ENCODE data around the gene RASSF6. TPM values are rescaled to one million over a fixed set of nuclear protein-coding genes. Genes with fewer than 3 reads are reported as not detected.
"Not testable (repeated sequence)": the region's sequence is repeated elsewhere in the genome, so short reads cannot be mapped to it uniquely, and the experiment has no call there.

The RASSF6 gene
- total RNA-seq, 2 experiments from 2014 or later, result not detected

DNA sequence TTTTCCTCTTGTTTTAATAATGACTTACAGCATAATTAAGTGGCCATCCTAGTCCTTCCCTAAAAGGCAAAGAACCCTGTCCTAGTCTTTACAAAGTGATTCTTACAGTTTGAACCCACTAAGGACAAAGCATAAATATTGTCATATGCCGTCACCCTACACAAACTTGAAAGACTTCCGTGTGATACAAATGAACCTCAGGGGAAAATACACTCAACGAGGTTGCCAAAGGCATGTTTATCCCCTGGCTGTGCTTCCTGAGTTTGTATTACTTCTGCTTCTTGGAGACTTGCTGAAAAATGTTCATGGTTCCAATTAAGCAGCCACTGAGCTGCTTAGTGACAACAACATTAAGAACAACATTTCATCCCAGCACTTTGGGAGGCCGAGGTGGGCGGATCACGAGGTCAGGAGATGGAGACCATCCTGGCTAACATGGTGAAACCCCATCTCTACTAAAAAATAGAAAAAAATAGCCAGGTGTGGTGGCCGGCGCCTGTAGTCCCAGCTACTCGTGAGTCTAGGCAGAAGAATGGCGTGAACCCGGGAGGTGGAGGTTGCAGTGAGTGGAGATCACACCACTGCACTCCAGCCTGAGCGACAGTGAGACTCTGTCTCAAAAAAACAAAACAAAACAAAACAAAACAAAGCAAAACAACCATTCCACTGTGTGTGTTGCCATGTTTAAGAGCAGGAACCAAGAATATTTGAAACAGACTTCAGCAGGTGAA is 16.2 kb downstream of the RASSF6 start:
- peaks cover 3% of the 10 kb centered on the region for H3K27me3 Mint-ChIP-seq
- peaks cover 3% of the 10 kb centered on the region for H3K4me1 Mint-ChIP-seq
- no peaks in the 10 kb centered on the region for H3K9me3 Mint-ChIP-seq (ENCODE audit: low read depth)
- ATAC-seq (no peak), DNase-seq (no peak)
- no peak overlapping the region for H3K4me3 Mint-ChIP-seq
- CTCF ChIA-PET, result no interaction called here
- no peak overlapping the region for H3K27ac Mint-ChIP-seq
- no peaks in the 10 kb centered on the region for H3K36me3 Mint-ChIP-seq

DNA sequence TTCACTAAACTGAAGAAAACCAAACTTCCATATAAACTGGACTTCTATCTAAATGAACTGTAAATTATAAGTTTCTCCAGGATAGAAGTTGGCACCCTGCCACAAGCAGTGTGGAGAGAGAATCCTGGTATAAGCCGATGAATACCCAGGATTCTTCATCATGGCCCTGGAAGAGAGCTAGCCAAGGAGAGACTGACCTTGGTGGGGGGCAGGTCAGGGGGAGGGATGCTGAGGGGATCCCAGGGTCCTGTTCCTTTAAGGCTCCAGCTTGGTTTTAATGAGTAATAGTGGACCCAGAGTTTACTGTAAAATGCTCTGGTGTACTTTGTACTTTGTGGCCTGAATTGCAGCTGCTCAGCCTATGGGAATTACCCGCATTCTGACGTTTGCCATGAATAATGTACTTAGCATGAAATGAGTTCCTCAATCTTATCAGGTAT is 16.9 kb downstream of the RASSF6 start:
- ATAC-seq (no peak), DNase-seq (no peak)
- CTCF ChIA-PET, result no interaction called here
- Mint-ChIP-seq H3K27me3 (peaks cover 3% of the 10 kb centered on the region), H3K27ac (no peak overlapping the region), H3K4me1 (peaks cover 3% of the 10 kb centered on the region), H3K4me3 (no peak overlapping the region), H3K36me3 (no peaks in the 10 kb centered on the region), H3K9me3 (ENCODE audit: low read depth) (no peaks in the 10 kb centered on the region)

DNA sequence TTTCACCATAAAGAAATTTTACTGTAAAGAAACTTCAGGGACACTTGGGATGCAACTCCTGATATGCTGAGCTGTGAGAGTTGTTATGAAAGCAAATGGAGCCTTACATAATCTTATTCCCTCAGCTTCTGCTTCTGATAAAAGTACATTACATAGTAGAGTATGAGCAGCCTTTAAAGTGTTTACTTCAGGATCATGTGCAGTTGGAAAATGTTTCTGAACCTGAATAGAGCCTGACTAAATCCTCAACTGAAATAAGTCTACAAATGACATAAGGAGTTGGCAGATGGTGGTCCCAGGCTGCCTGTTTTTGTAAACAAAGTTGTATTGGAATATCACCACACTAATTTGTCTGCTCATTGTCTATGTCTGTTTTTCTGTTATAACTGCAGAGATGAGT is 19.3 kb downstream of the RASSF6 start:
- DNase-seq, result no peak
- Mint-ChIP-seq H3K36me3 (no peaks in the 10 kb centered on the region), H3K27ac (no peak overlapping the region), H3K4me1 (no peaks in the 10 kb centered on the region), H3K4me3 (no peak overlapping the region), H3K9me3 (ENCODE audit: low read depth) (no peaks in the 10 kb centered on the region), H3K27me3 (peaks cover 3% of the 10 kb centered on the region)
- CTCF ChIA-PET, result no interaction called here
- no peak for ATAC-seq

DNA sequence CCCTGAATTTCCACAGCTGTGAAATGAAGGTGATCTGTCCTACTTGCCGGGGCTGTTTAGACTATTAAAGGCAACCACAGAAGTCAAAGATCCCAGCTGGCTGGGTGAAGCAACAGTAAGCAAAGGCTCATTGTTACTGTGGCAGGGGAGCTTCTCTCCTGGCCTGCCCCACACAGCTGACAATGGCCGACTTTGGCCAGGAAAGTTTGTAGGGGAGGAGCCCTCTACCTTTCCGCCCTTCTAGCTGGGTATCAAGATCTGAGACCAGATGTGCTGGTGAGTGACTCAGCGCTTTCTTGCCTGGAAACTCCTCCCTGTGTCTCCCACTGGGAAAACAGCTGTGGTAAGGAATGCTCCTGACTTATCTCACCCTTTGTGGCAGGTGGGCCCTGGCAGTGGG is 21.1 kb downstream of the RASSF6 start:
- Mint-ChIP-seq H3K9me3 (ENCODE audit: low read depth) (no peaks in the 10 kb centered on the region), H3K27ac (no peak overlapping the region), H3K4me1 (no peaks in the 10 kb centered on the region), H3K27me3 (peaks cover 3% of the 10 kb centered on the region), H3K4me3 (no peak overlapping the region), H3K36me3 (no peaks in the 10 kb centered on the region)
- ATAC-seq (no peak), DNase-seq (no peak)
- CTCF ChIA-PET, result interaction anchor here (1.3 kb wide), 1 partner anchor 15 kb away, joined by 3 read pairs; no protein-coding TSS in a partner anchor

DNA sequence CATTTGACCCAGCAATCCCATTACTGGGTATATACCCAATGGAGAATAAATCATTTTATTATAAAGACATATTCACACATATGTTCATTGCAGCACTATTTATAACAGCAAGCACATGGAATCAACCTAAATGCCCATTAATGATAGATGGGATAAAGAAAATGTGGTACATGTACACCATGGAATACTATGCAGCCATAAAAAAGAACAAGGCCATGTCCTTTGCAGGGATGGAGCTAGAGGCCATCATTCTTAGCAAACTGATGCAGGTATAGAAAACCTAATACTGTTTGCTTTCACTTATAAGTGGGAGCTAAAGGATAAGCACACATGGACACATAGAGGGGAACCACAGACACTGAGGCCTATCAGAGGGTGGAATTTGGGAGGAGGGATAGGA is 22.6 kb downstream of the RASSF6 start:
- CTCF ChIA-PET, result no interaction called here
- H3K27ac Mint-ChIP-seq, result no peak overlapping the region
- no peaks in the 10 kb centered on the region for H3K4me1 Mint-ChIP-seq
- no peaks in the 10 kb centered on the region for H3K36me3 Mint-ChIP-seq
- peaks cover 3% of the 10 kb centered on the region for H3K27me3 Mint-ChIP-seq
- ATAC-seq (no peak), DNase-seq (no peak)
- H3K9me3 Mint-ChIP-seq (ENCODE audit: low read depth), result no peaks in the 10 kb centered on the region
- H3K4me3 Mint-ChIP-seq, result no peak overlapping the region

DNA sequence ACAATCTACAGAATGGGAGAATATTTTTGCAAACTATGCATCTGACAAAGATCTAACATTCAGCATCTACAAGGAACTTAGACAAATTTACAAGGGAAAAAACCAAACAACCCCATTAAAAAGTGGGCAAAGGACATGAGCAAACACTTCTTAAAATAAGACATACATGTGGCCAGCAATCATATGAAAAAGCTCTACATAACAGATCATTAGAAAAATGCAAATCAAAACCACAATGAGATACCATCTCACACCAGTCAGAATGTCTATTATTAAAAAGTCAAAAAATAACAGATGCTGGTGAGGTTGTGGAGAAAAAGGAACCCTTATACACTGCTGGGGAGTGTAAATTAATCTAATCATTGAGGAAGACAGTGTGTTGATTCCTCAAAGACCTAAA is 23.1 kb downstream of the RASSF6 start:
- H3K9me3 Mint-ChIP-seq (ENCODE audit: low read depth); H3K36me3 Mint-ChIP-seq; DNase-seq; ATAC-seq; H3K4me1 Mint-ChIP-seq; CTCF ChIA-PET; H3K4me3 Mint-ChIP-seq; H3K27ac Mint-ChIP-seq; H3K27me3 Mint-ChIP-seq: not testable (repeated sequence)

DNA sequence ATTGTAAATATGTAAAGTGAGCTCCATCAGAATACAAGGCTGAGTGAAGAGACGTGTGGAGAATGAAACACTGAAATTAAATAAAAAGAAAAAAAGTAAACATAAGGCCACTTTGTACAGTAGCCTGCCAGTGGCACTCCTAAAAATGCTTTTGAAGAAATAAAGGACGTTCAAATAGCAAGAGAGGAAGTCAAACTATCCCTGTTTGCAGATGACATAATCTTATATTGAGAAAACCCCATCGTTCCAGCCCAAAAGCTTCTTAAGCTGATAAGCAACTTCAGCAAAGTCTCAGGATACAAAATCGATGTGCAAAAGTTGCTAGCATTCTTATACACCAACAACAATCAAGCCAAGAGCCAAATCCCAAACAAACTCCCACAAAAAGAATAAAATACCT is 24.2 kb downstream of the RASSF6 start:
- Mint-ChIP-seq H3K36me3 (no peaks in the 10 kb centered on the region), H3K9me3 (ENCODE audit: low read depth) (no peaks in the 10 kb centered on the region), H3K27ac (no peak overlapping the region), H3K27me3 (peaks cover 3% of the 10 kb centered on the region), H3K4me3 (no peak overlapping the region), H3K4me1 (no peaks in the 10 kb centered on the region)
- DNase-seq, result no peak
- CTCF ChIA-PET, result no interaction called here
- ATAC-seq, result no peak

DNA sequence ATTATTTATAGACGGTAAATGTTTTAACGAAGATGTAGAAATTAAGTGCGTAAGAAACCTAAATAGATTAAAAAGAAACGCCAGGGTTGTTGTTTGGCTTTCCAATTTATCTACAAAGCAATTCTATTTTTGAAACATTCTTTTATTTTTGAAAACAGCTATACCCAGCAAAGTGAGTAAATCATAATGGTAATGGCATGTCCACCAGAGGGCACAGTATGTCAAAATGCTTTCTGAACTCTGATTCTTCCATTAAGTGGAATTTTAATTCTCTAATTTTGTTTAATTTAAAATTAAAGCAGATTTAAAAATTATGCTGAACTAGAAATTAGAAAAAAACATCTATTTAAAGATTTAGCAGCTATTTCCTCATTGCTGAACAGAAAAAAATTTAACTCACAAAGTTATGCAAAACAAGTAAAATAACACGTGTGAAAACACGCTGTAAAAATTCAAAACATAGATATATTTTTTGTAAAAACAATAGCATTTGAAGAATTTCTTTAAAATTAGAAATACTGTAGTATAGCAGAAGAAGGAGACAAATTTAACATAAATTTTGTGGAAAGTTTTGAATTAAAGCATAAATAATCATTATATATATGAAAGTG is 26.5 kb downstream of the RASSF6 start:
- DNase-seq (no peak), ATAC-seq (no peak)
- no peaks in the 10 kb centered on the region for H3K36me3 Mint-ChIP-seq
- no peaks in the 10 kb centered on the region for H3K27me3 Mint-ChIP-seq
- H3K4me3 Mint-ChIP-seq, result no peak overlapping the region
- H3K9me3 Mint-ChIP-seq (ENCODE audit: low read depth), result no peaks in the 10 kb centered on the region
- H3K4me1 Mint-ChIP-seq, result no peaks in the 10 kb centered on the region
- H3K27ac Mint-ChIP-seq, result no peak overlapping the region
- CTCF ChIA-PET, result interaction anchor here (1.2 kb wide), 2 partner anchors 58 to 61 kb away, joined by 3 to 5 read pairs; no protein-coding TSS in a partner anchor

DNA sequence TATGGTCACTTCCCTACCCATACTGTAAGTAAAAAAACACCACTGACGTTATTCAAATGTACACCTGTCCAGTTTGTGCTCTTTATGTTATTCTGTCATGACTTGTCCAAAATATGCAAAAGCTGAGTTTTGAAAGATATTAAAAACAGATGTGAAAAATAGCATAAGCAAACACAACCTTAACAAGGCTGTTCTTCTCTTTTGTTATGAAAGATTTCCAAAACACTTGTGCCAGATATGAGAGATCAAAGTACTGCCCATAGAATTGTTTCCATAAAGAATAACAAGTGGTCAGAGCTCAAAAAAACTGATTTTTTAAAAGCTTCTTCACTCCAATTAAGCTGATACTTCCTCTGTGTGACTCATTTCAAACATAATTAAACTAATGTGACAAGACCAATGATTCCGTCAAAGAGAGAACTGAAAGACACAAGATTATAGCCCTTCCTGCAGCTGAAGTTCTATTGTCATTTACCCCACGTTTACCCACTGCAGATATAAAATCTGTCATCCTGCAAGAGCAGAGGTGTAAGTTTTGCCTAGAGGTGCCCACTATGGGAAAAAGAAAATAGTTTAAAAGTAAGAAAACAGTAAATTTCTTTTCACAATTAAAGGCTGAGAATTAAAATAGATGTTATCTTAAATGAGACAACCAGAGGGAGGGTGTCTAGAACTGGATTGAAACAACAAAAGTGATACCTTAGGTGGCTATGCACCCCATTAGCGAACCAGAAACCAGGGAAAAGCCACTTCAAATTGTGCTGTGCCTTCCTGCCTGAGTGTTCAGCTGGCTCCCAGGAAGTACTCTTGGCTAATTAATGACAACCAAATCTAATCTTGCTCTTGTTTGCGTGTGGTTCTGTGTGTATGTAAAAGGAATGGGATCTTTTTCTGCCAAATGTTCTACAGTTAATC is 30.1 kb downstream of the RASSF6 start:
- Mint-ChIP-seq H3K27ac (no peak overlapping the region), H3K9me3 (ENCODE audit: low read depth) (no peaks in the 10 kb centered on the region), H3K4me1 (no peaks in the 10 kb centered on the region), H3K36me3 (no peaks in the 10 kb centered on the region), H3K27me3 (no peaks in the 10 kb centered on the region), H3K4me3 (no peak overlapping the region)
- CTCF ChIA-PET, result no interaction called here
- DNase-seq (no peak), ATAC-seq (no peak)

DNA sequence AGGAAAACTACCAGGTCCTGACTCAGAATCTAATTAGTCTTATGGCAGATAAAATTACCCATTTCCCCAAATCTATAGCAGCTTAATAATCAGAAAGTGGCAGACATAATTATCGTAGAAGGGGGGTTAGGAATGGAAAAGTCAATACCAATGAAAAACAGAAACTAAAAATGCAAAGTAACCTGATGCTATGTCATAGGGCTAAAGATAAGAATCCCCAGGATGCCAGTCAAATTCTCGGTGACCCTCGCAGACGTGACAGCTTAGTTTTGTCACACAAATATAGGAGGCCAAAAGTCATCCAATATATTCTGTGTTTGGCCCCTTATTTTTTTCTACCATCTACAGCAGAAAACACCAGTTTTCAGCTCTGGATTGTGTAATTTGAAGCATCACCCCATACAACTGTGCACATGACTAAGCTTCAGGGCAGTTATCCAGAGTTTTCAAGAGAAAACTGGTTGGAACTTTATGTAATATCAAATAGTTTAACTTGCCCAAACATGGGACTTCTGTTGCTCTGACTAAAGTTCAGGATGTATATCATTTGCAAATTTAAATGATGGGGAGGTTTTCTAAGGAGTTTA is 30.9 kb downstream of the RASSF6 start:
- H3K4me3 Mint-ChIP-seq, result no peak overlapping the region
- CTCF ChIA-PET, result no interaction called here
- DNase-seq, result no peak
- H3K36me3 Mint-ChIP-seq, result no peaks in the 10 kb centered on the region
- no peaks in the 10 kb centered on the region for H3K4me1 Mint-ChIP-seq
- H3K9me3 Mint-ChIP-seq (ENCODE audit: low read depth), result no peaks in the 10 kb centered on the region
- no peak for ATAC-seq
- no peak overlapping the region for H3K27ac Mint-ChIP-seq
- no peaks in the 10 kb centered on the region for H3K27me3 Mint-ChIP-seq

DNA sequence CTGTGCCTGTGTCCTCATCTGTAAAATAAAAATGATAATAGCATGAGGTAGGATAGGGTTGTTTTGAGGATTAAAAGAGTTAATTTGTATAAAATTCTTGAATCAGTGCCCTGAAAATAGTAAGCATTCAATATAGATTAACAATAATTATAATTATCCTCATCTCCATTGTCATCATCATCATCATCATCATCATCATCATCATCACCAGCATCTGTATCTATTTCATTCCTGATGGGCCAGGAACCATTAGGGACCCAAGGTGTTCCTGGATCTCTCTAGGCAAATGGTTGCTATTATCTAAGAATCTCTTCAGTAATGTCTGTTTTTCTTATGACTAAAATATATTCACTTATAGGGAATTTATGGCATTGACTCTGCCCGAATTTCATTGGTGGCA is 31.6 kb downstream of the RASSF6 start:
- Mint-ChIP-seq H3K27ac (no peak overlapping the region), H3K4me1 (no peaks in the 10 kb centered on the region), H3K9me3 (ENCODE audit: low read depth) (no peaks in the 10 kb centered on the region), H3K36me3 (no peaks in the 10 kb centered on the region), H3K4me3 (no peak overlapping the region), H3K27me3 (no peaks in the 10 kb centered on the region)
- ATAC-seq (no peak), DNase-seq (no peak)
- CTCF ChIA-PET, result no interaction called here

DNA sequence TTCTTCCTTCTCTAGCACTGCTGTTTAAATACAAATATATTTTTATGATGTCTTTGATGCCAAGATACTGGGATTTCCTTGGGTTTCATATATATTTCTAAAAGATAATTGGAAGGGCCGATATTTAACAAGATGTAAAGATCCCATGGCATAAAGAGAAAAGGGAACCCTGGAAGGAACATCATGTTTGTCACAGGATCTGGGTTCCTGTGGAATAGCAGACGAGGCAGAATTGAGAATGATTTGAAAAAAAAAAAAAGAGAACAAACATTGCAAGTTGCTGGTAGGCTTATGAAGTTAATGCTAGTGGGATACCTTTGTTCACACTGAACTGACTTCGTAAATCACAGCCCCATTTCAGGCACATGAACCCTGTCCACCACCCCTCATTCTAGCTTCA is 33.6 kb downstream of the RASSF6 start:
- H3K4me3 Mint-ChIP-seq, result no peak overlapping the region
- no peaks in the 10 kb centered on the region for H3K9me3 Mint-ChIP-seq (ENCODE audit: low read depth)
- CTCF ChIA-PET, result no interaction called here
- H3K4me1 Mint-ChIP-seq, result no peaks in the 10 kb centered on the region
- ATAC-seq (no peak), DNase-seq (no peak)
- no peak overlapping the region for H3K27ac Mint-ChIP-seq
- H3K36me3 Mint-ChIP-seq, result no peaks in the 10 kb centered on the region
- H3K27me3 Mint-ChIP-seq, result no peaks in the 10 kb centered on the region

DNA sequence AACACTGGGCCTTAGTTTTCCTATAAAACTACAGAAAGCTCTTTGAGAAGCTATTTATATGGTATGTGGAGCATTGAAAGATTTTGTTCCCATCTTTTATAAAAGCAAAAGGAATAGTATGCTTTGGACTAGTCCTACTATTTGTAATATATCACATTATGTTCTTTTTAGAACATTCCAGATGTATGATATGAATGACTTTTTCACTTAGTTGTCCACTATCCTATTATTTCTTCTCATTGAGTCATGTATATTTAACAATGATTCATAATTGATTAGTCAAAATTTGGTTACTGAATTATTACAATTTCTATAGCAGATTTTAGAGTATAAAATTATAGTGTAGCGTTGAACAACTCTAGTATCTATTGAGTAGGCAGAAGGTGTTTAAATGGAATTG is 34.2 kb downstream of the RASSF6 start:
- no peaks in the 10 kb centered on the region for H3K9me3 Mint-ChIP-seq (ENCODE audit: low read depth)
- H3K4me1 Mint-ChIP-seq, result no peaks in the 10 kb centered on the region
- no peak overlapping the region for H3K4me3 Mint-ChIP-seq
- no peaks in the 10 kb centered on the region for H3K27me3 Mint-ChIP-seq
- no peaks in the 10 kb centered on the region for H3K36me3 Mint-ChIP-seq
- DNase-seq (no peak), ATAC-seq (no peak)
- CTCF ChIA-PET, result no interaction called here
- H3K27ac Mint-ChIP-seq, result no peak overlapping the region
